ENCODE measurements around the gene EFNA5.

The EFNA5 gene

DNA sequence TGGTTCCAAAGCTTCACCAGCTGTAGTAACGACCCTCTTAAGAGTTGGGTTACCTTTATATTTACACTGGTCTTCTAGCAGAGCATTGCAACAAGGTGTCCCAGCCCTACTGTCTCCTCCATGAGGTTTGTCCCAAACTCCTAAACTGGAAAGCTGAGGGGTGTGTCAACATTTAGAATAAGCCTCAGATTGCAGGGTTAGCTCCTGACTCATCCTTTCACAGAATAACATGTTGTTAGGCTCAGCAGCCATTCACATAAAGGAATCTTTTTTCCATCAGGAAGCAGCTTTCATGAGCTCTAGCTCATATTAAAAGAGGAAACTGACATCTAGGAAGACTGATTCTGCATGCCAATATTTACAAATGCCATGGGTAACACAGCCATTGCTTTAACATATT is 238.7 kb downstream of the EFNA5 start:
- H3K4me3 ChIP-seq (ENCODE audit: low read length), result no peak overlapping the region
- DNase-seq (ENCODE audit: low read depth, low spot score), result no peak

DNA sequence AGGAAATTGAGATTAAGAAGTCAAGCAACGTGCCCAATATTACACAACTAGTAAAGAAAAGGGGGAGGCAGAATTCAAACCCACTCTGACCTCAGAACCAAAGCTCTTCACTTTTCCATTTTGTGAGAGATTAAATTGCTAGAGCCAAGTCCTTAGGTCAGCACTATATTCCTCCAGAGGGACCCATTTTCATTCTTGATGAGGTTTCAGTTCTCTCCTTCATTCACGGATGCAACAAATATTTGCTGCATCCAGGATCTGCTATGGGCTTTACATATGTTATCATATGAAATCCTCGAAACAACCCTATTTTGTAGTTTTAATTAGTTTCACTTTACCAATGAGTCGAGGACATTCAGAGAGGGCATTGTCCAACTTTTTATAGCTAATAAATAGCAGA is 239.2 kb downstream of the EFNA5 start:
- DNase-seq (ENCODE audit: low read depth, low spot score), result no peak
- H3K4me3 ChIP-seq (ENCODE audit: low read length), result no peak overlapping the region

DNA sequence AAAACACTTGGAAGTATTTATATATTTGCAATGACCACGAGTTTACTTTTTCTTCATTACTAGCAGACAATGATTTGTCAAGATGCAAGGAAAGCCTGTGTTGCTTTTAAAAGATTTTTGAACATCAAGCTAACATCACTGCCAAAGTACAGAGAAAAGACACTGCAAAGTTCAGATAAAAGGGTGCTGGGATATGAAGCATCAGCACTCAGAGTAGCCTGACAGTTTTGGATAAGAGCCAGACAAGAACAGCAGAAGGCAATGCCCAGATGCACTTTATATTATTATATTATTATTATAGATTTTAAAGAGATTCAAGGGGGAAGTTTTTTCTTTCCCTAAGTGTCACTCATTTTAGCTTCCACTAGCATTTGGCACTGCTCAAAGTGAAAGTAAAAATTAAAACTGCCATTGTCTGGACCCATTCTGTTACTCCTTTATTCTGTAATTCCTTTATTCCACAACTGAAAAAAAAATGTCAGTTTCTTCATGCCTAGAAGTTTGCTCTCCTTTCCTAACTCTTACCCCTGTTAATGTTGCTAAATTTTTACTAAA is 240.6 kb downstream of the EFNA5 start:
- no peak for DNase-seq (ENCODE audit: low read depth, low spot score)
- H3K4me3 ChIP-seq (ENCODE audit: low read length), result no peak overlapping the region; the same call in 1 of the 2 replicates

DNA sequence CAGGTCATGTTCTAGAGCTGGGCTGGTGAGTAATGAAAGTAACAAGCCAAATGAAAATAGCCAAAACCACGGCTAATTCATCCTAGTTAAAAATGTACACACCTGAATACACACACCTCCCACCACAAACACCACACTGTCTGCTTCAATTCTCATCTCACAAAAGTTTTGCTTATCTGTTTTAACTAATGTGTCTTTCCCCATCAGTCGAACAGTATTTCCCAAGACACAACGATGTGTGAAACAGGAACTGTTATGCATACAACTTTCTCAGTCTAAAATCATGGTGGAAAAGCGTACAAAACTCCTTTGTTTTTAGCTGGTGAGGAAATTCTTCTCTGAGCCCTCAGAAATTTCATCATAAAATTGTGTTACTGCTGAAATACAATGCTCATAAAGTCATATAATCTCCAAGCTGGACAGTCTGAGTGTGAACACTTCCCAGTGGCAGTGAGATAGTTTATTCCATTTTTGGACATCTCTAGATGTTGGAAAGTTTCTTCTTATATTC is 242.4 kb downstream of the EFNA5 start:
- DNase-seq (ENCODE audit: low read depth, low spot score), result no peak
- no peak overlapping the region for H3K4me3 ChIP-seq (ENCODE audit: low read length)

DNA sequence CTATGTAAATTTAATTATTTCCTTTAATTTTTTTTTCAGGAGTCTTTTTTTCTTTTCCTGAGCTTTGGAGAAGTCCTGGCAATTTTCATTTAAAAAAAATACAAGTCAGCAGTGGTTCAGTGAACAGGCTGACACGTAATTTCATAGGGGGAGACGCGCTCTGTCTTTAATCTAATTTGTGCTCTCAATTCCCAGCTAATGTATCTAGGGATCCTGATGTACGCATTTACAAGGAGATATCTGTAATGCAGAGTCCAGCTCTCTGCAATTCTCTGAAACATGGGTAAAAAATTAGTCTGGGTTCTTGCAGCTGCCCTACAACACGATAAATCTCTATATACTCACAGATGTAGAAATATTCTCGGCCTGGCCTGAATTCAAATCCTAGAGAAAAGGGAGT is 243.9 kb downstream of the EFNA5 start:
- DNase-seq (ENCODE audit: low read depth, low spot score), result no peak
- H3K4me3 ChIP-seq (ENCODE audit: low read length), result no peak overlapping the region

DNA sequence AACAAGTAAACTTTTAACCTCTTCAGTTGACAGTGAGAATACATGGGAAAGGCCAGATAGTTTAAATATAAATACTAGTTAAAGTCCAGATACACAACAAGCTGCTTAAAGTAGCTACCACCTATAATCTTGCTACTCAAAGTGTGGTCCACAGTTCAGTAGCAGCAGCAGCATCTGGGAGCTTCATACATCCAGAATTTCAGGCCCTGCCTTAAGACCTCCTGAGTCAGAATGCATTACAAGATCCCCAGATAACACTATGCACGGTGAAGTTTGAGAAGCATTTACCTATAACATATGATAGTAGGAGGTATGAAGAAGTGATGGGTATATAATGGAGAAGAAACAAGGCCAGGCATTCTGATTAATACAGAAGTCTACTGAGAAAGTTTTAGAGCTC is 244.5 kb downstream of the EFNA5 start:
- no peak for DNase-seq (ENCODE audit: low read depth, low spot score)
- H3K4me3 ChIP-seq (ENCODE audit: low read length), result no peak overlapping the region

DNA sequence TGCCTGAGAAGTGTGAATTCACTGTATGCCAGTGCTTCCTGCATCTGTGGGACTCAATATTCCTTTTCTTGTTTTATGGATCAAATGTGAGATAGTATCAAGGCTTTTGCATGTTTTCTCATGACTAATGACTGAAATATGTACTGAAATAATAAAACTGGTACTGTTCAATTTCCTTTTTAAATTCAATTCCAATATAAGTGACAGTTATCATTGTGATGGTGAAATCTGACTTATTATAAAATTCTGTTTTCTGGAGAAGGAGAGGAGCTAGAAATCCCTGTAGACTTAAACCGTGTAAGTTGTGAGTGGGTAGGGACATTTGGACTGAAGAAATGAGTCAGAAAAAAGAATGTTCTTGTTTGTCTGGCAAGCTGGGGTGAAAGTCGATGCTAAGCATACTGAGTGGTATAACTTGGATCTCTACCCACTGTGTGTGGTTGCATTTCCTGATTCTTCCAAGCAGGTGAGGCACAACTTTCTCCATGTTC is 245.2 kb downstream of the EFNA5 start:
- H3K4me3 ChIP-seq (ENCODE audit: low read length), result no peak overlapping the region
- no peak for DNase-seq (ENCODE audit: low read depth, low spot score)

DNA sequence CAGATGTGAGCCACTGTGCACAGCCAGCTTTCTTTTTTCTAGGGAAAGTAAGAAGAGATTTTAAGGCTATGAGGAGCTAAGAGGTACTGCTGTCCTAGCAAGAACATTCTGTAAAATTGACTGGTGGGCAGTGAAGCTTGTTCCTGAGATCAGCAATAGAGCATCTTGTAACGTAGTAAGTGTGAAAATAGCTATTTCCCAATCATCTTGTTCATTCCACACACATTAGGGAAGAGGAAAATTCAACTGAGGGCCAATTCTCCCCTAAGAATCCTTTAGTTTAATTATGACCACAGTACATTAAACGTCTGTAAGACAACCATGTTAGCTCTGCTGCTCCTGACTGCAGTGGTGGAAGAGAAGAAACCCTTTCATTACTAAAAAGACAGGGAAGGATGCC is 246.2 kb downstream of the EFNA5 start:
- DNase-seq (ENCODE audit: low read depth, low spot score), result no peak
- no peak overlapping the region for H3K4me3 ChIP-seq (ENCODE audit: low read length)

DNA sequence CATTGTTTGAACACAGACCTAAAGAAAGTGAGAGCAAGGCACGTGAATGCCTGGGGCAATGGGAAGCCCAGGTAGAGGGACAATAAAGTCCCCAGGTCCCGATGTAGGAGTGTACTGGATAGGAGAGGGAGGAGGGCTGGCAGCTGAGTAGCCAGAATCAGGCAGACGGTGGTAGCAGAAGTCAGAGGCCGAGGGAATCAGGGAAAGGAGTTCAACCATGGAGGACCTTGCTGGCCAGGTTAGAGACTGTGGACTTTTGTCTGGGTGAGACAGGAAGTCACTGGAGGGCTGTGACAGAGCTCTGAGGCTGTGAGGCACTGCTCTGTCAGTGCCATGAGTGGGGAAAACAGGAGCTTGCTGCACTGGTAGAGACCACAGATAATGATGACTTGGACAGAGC is 248.2 kb downstream of the EFNA5 start:
- H3K4me3 ChIP-seq (ENCODE audit: low read length), result no peak overlapping the region
- DNase-seq (ENCODE audit: low read depth, low spot score), result no peak

DNA sequence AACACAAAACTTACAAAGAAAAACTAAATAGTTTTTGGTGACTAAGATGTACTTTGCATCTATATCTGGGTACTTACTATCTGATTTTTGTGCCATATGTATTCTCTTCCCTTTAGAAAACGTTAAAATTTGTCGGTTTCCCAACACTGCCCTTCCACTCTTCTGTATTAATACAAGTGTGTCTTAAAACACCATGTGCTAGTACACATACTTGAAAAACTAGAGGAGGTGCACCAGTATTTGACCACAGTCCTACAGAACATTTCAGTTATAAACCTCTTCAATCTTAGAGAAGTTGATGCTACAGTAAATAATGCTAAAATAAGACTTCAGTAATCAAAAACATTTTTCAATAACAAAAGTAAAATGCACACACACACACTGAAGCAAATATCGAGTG is 251.2 kb downstream of the EFNA5 start:
- H3K4me3 ChIP-seq (ENCODE audit: low read length), result no peak overlapping the region
- no peak for DNase-seq (ENCODE audit: low read depth, low spot score)

DNA sequence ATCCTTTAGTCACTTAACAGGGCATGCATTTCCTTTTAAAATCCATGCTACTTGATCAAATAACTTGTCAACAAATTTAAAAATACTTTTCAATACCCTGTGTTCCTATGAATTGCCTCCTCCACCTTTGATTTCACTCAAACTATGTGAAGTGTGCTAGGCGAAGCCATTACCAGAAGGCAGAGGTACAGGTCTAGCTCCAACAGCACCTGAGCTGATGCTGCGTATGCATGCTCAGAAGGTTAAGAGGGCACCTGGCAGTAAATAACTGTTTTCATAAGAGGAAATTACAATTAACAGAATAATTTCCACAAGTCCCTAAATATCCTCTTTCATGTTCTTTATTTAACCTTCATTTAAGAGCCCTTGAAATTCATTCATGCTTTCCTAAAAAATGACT is 251.8 kb downstream of the EFNA5 start:
- H3K4me3 ChIP-seq (ENCODE audit: low read length), result no peak overlapping the region
- DNase-seq (ENCODE audit: low read depth, low spot score), result no peak

DNA sequence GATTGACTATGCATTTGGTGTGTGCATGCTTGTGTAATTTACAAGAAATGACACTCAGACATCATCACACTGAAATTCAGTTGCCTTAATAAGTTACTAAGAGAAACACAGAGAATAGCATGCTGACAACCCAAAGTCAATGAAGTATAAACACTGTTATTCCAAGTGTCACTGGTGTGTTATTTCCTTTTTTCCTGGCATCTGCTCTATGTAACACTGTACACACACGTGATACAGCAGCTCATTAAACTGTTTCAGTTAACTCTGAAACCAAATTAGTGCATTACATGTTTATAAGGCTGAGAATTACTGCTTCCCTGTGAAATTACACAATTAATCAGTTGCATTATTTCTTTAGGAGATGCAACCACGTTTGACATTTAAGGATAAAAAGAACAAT is 252.7 kb downstream of the EFNA5 start:
- DNase-seq (ENCODE audit: low read depth, low spot score), result no peak
- no peak overlapping the region for H3K4me3 ChIP-seq (ENCODE audit: low read length)

DNA sequence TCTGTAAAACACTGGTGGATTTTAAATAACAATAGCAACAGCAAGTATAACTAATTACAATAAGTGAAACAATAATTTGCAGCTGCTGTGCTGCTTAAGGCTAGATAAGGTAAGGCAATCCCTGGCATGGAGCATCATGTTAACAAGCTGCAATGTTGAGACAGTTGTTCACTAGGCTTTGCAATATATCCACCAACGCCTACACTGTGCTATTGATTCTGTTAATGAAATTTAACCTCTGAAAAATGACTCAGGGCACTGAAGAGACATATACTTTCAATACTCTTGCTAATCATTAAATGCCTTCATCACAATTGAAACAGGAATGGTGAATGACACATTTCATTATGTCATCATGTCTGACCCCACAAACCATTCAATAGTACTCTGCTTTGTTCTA is 255.0 kb downstream of the EFNA5 start:
- H3K4me3 ChIP-seq (ENCODE audit: low read length), result no peak overlapping the region
- DNase-seq (ENCODE audit: low read depth, low spot score), result no peak

DNA sequence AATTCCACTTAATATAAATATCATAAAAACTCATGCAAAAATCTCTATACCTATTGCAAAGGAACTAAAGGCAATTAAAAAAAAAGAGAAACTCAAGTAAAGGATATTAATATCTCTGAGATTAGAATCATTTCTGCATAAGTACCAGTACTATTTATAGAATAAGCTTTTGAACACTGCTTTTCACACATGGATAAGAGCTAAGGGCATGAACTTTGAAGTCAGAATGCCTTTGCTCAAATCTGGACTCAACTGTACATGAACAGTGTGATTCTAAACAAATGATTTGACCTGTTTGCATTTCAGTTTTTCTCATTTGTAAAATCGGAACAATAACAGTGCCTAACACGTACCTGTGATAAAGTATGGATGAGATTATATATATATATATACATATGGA is 255.9 kb downstream of the EFNA5 start:
- no peak overlapping the region for H3K4me3 ChIP-seq (ENCODE audit: low read length)
- no peak for DNase-seq (ENCODE audit: low read depth, low spot score)

DNA sequence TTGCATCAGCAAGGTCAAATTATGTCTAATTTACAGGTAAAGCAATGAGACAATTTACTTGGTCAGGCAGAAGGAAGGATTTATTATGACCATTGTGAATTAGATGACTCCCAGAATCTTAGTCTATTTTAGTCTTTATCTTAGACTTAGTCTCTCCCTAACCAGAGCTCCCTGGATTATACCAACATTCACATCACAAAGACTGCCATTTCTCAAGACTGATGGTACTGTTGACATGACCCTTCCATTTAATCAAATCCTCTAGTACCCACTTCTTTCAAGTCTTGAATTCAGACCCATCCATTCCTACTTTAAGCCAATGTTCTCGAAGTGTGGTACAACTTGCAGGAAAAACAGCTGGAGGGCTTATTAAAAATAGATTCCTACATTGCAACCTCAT is 257.0 kb downstream of the EFNA5 start:
- no peak for DNase-seq (ENCODE audit: low read depth, low spot score)
- no peak overlapping the region for H3K4me3 ChIP-seq (ENCODE audit: low read length)

DNA sequence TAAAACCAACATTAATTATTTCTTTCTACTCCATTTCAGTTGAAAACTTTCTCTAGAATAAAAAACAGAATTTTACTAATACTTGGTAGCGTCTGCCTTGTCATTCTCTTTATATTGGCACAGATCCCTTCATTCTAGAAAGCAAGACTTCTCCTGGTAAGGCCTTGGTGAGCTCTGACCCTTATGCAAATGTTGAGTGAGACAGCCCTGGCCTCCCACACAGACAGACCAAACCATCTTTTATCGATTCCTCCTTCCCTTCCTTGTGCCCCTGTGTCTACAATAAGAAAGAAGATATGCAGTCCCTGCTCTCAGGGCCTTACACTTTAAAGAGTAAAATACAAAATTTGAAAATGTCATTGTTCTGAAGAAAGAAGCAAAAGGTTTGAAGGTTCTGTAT is 262.2 kb downstream of the EFNA5 start:
- H3K4me3 ChIP-seq (ENCODE audit: low read length), result no peak overlapping the region
- no peak for DNase-seq (ENCODE audit: low read depth, low spot score)

DNA sequence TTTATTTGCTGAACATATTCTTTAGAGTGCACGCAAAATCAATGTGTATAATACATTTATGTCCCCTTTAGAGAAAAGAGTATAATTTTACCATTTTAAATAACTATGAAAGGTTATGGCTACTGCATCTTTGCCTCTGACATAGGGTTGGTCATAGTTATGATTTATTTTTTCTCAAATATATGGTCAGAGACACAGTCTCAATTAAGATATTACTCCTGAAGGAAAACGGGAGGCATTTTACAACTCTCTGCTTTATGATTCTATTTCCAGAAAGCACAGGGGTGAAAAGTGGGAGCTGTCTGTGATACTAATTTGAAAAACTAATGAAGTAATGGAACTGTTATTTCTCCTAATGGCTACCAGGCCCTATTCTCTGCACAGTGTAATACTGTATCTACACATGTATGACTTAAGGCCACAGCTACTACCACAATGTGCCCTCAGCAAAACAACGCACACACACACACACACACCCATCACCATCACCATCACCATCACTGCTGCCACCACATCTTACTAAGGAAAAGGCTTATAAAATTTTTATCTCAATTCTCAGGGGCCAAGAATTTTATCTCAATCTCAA is 262.9 kb downstream of the EFNA5 start:
- no peak overlapping the region for H3K4me3 ChIP-seq (ENCODE audit: low read length)
- no peak for DNase-seq (ENCODE audit: low read depth, low spot score)

DNA sequence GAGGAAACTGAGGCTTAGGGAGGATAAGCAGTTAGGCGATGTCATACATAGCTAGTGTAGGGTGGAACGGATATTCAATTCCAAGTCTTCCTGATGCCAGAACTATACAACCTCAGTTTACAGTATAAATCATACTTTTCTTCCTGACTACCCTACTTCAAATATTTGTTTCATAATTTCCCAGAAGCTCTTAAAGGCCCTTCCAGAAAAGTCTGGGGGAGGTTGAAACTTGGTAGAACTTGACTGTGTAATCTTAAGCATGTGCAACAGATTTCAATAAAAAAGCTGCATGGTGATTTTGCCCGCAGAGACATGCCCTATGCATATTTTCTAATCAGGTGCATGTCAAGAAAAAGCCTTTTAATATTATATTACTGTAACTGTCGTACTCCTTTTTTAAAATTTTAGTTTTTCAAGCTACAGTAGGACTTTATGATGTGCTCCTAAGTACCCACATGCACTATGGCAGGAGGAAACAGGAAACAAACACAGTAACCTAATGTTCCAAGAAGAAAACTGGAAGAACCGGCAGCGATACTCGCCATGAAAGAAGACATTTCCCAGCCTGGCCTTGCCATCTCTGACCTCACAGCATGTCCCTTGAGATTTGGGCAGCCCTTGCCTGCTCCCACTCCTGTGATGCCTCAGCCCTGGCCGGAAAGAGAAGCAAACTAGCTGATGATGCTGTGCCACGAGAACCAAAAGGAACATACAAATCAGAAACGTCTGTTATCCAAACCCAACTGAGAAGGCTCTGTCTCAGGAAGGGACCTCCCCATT is 266.0 kb downstream of the EFNA5 start:
- no peak for DNase-seq (ENCODE audit: low read depth, low spot score)
- no peak overlapping the region for H3K4me3 ChIP-seq (ENCODE audit: low read length)

DNA sequence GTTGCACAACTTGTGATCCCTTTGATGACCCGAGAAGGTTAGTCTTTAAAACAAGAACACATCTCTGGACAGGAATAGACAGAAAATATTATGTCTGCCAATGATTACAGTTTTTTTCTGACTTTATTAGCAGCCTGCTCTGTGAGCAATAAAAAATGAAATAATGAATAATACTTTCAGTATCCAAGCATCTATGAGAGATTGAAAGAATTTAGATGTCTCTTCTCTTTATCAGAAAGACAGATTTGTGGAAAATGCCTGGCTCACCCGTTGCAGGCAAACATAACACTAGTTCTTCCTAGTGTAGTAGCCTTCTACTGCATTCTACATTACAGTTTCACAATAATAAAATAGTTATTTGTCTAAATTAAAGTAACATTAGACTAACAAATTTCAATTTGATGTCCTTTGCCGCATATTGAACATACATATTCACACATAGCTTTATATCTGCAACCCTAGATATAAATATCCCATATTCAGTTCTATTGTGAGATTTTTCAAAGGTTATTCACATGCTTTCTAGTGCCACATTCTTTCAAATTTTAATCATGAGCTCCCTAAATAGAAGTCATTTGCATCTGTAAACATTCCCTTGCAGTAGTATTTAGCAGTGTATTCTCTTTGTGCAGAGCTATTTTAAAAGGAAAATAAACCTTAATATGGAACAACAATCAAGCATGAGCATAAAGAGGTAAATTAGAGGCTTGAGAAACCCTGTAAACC is 267.3 kb downstream of the EFNA5 start:
- DNase-seq (ENCODE audit: low read depth, low spot score), result no peak
- no peak overlapping the region for H3K4me3 ChIP-seq (ENCODE audit: low read length)

All from Jurkat, Clone E6-1 (cell line).